Measurements from ENCODE around the gene SUMF2.

DNA sequence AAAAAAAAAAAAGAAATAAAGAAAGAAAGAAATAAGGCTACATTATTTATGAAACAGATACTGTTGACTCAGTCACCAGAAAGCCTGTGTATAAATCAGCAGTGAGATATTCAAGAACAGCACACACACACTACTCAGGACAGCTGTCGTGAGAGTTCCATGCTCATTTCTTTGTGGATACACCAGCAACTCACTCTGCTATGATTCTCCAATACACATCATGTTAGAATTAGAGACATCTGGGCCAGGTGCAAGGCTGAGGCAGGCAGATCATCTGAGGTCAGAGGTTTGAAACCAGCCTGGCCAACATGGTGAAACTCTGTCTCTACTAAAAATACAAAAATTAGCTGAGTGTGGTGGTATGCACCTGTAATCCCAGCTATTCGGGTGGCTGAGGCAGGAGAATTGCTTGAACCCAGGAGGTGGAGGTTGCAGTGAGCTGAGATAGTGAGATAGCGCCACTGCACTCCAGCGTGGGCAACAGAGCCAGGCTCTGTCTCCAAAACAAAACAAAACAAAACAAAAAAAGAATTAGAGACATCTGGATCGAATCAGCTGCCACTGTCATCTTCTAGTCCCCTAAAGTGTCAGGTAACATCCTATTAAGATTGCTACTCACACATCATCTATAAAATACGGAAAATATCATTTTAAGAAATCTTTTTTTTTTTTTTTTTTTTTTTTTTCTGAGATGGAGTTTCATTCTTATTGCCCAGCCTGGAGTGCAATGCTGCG lies 63.3 kb downstream of the SUMF2 start:
- TF ChIP-seq POLR2A (IDR thresholded peaks at IDR 0.05; ENCODE audit: low read depth, low read length), result no peak
- TF ChIP-seq TAF1 (IDR thresholded peaks at IDR 0.05; ENCODE audit: low read depth, low read length), result no peak
- no peak for TF ChIP-seq POLR2AphosphoS5 (IDR thresholded peaks at IDR 0.05; ENCODE audit: low read depth, low read length)

All from GM12891 (cell line).